ENCODE measurements around the gene TEX26.

- no peak for TF ChIP-seq CTCF (tag by site-specific recombination; IDR thresholded peaks at IDR 0.05)
- TF ChIP-seq ZNF549 (tag by site-specific recombination; IDR thresholded peaks at IDR 0.05) = no peak
- TF ChIP-seq ZNF18 (tag by site-specific recombination; IDR thresholded peaks at IDR 0.05) = no peak
- TF ChIP-seq PRDM1 (tag by site-specific recombination; IDR thresholded peaks at IDR 0.05) = no peak
- no peak for TF ChIP-seq ATF2 (tag by site-specific recombination; IDR thresholded peaks at IDR 0.05; ENCODE audit: low read depth)
- no peak for TF ChIP-seq ZBTB11 (tag by site-specific recombination; conservative IDR thresholded peaks at IDR 0.05; ENCODE audit: low read depth)
- TF ChIP-seq ZNF335 (tag by site-specific recombination; conservative IDR thresholded peaks at IDR 0.05) = no peak
- TF ChIP-seq MZF1 (tag by site-specific recombination; IDR thresholded peaks at IDR 0.05; ENCODE audit: borderline replicate concordance) = no peak
- TF ChIP-seq ZNF274 (IDR thresholded peaks at IDR 0.05; ENCODE audit: low read length) = no peak
- no peak for TF ChIP-seq ZNF274 (tag by site-specific recombination; IDR thresholded peaks at IDR 0.05; ENCODE audit: borderline replicate concordance)
Observed at GRCh38 chr13:30968846-30969245, 36.4 kb downstream of the TEX26 start.
